OCI-LY1 (cell line): ENCODE measurements around the gene SYT15.
"Not testable (repeated sequence)": the region's sequence is repeated elsewhere in the genome, so short reads cannot be mapped to it uniquely, and the experiment has no call there.

Experiments used
- EZH2 ChIP-seq: fragments of 200-600 bp; sonication (generic), shearing (Covaris generic); IDR thresholded peaks from 2 replicates; pipeline ENCODE4 v1.8.0; 2017; ENCODE audit warnings: borderline replicate concordance, mixed run types, mild to moderate bottlenecking, antibody characterized with exemption, low read length, moderate library complexity, mixed read lengths
- TF ChIP-seq, protein P1 (sequence below): fragments of 200-600 bp; sonication (generic), shearing (Covaris generic); IDR thresholded peaks from 2 replicates; pipeline ENCODE4 v1.5.1; 2017; ENCODE audit warnings: mild to moderate bottlenecking, antibody characterized with exemption, low read length, moderate library complexity, mixed read lengths

DNA sequence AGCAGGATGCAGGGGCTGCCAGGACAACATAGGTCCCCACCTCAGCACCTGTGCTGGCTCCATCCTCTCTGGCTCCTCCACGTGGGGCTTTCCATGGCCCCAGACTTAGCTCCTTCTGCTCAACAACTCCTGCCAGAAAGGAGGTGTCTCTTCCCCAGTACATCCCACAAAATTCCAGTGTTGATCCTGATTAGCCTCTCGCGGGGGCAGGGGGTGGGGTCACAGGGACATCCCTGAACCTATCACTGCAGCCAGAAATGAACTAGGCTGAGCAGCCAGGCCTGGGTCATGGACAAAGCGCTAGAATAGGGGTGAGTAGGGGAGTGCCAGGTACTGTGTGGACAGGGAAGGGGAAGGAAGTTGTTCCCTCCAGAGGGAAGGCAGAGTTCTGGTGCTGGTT is 5.0 kb upstream of the SYT15 start:
- TF ChIP-seq EZH2 = not testable (repeated sequence)
- TF ChIP-seq, protein P1, sequence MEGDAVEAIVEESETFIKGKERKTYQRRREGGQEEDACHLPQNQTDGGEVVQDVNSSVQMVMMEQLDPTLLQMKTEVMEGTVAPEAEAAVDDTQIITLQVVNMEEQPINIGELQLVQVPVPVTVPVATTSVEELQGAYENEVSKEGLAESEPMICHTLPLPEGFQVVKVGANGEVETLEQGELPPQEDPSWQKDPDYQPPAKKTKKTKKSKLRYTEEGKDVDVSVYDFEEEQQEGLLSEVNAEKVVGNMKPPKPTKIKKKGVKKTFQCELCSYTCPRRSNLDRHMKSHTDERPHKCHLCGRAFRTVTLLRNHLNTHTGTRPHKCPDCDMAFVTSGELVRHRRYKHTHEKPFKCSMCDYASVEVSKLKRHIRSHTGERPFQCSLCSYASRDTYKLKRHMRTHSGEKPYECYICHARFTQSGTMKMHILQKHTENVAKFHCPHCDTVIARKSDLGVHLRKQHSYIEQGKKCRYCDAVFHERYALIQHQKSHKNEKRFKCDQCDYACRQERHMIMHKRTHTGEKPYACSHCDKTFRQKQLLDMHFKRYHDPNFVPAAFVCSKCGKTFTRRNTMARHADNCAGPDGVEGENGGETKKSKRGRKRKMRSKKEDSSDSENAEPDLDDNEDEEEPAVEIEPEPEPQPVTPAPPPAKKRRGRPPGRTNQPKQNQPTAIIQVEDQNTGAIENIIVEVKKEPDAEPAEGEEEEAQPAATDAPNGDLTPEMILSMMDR = not testable (repeated sequence)
